ES-I3 (cell line): Measurements from ENCODE around the gene NFIC.

ENCODE experiments used
- H3K36me3 ChIP-seq: 2 replicates; pipeline ENCODE4 v1.6.1; 2013; ENCODE audit warnings: mild to moderate bottlenecking, low read length, control low read depth, moderate library complexity; ENCODE audit not compliant: insufficient read depth
- H3K4me1 ChIP-seq: 2 replicates; pipeline ENCODE4 v1.6.1; 2013; ENCODE audit warnings: mild to moderate bottlenecking, control low read depth, low read length; ENCODE audit not compliant: insufficient read depth
- H3K9ac ChIP-seq: 2 replicates; pipeline ENCODE4 v1.6.1; 2013; ENCODE audit warnings: low read depth, mild to moderate bottlenecking, low read length, moderate library complexity
- H3K9me3 ChIP-seq: 2 replicates; pipeline ENCODE4 v1.6.1; 2013; ENCODE audit warnings: mild to moderate bottlenecking, low read length, moderate library complexity; ENCODE audit not compliant: control insufficient read depth, insufficient read depth

The NFIC gene

GRCh38 chr19:3359919-3360420, 6.4 kb upstream of the NFIC start:
- Histone ChIP-seq H3K9me3 (no peaks in the 10 kb centered on the region; the same call in 1 of the 2 replicates), H3K9ac (peak overlapping the region; percentile 42; the same call in 1 of the 2 replicates), H3K36me3 (no peaks in the 10 kb centered on the region), H3K4me1 (peaks cover 3% of the 10 kb centered on the region; the same call in 1 of the 2 replicates)

DNA sequence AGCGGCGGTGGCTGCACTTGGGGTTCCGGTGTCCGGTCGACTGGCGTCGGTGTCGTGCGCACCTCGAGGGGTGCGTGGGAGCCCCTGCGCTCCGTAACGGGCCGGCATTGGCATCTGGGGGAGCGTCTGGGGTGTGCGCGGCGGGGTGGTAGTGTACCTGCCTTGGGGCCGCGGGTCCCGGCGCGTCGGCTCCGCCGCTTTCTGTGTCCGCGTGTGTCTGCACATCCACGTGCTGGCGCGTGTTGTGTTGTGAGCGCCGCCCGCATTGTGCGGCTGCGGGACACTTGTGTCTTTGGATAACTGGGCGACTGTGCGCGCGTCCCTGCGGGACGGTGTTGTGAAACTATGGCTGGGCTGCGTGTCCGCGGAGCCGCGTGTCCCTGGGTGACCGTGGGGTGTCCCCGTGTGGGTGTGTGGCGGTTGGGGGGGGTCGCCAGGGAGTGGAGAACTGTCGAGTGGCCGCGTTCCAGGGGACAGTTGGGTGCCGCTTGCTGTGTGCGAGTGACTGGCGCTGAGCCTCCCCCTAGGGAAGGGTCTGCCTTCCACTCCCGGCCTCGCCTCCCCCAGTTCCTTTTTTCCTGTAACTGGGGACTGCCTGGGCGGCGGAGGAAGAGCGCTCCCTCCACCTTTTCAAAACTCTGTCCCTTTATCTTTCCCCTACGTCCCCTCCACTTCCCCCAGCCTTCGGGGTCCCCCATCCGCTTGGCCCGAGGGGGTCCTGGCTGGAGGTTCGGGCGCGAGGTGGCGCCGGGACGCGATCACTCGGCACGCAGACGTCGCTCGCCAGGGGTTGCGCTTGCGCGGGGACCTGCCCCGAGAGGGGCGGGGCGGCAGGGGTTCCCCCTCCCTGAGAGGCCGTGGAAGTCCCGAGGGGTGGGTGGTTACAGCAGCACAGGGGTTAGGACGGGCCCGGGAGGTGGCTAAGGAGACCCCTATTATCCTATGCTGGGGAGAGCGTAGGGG, 5.7 kb upstream of the NFIC start:
- Histone ChIP-seq H3K4me1 (peaks cover 3% of the 10 kb centered on the region; the same call in 1 of the 2 replicates), H3K9ac (peak overlapping the region; percentile 42; the same call in 1 of the 2 replicates), H3K36me3 (no peaks in the 10 kb centered on the region), H3K9me3 (no peaks in the 10 kb centered on the region; the same call in 1 of the 2 replicates)

DNA sequence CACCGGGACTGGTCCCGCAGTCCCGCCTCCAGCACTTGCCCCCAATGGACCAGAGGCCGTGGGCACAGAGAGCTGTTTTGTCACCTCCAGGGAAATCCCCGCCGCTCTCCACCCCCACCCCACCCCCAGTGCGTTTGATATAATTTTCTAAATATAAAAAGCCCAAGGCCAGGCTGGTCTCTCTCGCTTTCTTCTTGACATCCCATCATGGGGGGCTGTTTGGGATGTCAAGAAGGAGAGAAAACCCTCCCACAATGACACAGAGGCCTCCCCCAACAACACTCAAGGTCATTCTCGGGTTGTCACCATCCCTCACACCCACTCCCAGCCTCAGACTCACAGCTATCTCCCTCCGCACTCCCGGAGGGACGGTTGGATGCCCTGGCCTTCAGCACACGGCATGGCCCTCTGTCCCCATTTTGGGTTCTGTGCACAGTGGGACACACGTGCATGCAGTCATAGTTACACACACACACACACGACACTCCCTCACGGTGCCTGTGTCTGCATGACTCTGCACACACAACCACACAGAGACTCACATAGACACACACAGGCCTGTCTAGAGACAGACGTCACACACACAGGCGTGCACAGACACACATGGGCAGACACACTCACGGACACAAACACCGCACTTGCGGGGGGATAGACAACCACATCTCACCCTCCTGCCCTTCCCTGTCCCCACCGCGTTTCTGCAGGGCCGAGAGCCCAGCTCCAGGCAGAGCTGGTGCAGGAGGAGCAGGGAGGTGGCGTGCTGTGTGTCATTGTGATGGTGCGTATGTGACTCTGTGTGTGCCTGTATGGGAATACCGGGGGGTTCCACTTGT, 4.8 kb upstream of the NFIC start:
- Histone ChIP-seq H3K9me3 (no peaks in the 10 kb centered on the region; the same call in 1 of the 2 replicates), H3K9ac (peak overlapping the region; percentile 20; the same call in 1 of the 2 replicates), H3K36me3 (no peaks in the 10 kb centered on the region), H3K4me1 (peaks cover 3% of the 10 kb centered on the region; the same call in 1 of the 2 replicates)

GRCh38 chr19:3362217-3362906, 4.0 kb upstream of the NFIC start:
- Histone ChIP-seq H3K9ac (no peak overlapping the region), H3K9me3 (no peaks in the 10 kb centered on the region; the same call in 1 of the 2 replicates), H3K36me3 (no peaks in the 10 kb centered on the region), H3K4me1 (peaks cover 3% of the 10 kb centered on the region; the same call in 1 of the 2 replicates)

DNA sequence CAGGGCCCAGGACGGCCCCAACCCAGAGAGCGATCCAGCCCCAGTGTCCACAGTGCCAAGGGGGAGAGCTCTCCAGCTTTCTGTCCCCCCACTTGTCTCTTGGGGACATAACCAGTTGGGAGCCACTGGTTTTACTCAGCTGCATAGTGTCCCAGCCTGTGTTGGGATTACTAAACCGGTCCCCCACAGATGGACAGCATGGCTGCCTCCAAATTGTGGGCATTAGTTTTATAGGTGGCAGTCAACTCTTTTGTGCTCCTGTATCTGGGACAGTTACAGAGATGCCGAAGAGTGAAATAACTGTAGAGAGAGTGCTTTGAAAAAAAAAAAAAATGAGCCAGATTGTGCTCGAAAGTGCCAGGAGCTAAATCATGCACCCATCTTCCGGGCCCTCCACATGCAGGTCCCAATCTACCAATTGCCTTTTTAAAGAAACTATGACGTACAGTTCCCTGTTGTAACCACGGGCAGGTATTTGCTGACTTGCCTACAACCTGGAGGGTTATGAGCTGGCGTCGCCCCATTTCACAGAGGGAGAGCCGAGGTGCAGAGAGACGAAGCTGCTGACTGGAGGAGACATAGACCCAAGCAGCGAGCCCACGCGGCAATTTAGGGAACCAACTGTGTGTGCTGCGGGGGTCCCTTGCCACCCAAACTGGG, 2.4 kb upstream of the NFIC start:
- Histone ChIP-seq H3K9me3 (no peaks in the 10 kb centered on the region; the same call in 1 of the 2 replicates), H3K36me3 (no peaks in the 10 kb centered on the region), H3K4me1 (peaks cover 3% of the 10 kb centered on the region; the same call in 1 of the 2 replicates), H3K9ac (no peak overlapping the region)

DNA sequence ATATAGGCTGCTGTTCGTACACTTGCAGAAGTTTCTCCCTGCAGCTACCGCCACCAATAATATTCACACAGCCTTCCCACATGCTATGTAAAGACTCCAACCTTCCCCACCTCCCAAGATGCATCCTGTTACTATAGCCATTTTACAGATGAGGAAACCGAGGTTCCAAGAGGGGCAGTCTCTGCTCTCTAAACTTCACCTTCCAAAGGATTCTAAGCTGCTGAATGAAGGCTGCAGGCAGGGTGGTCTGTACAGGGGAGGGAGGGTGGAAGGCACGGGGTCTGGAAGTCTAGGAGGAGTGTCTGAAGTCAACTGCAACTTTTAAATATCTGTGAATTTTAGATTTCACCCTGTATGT, 1.9 kb upstream of the NFIC start:
- Histone ChIP-seq H3K9me3 (no peaks in the 10 kb centered on the region; the same call in 1 of the 2 replicates), H3K9ac (no peak overlapping the region), H3K4me1 (peaks cover 3% of the 10 kb centered on the region; the same call in 1 of the 2 replicates), H3K36me3 (no peaks in the 10 kb centered on the region)

GRCh38 chr19:3365093-3365835, 1.1 kb upstream of the NFIC start:
- Histone ChIP-seq H3K9me3 (no peaks in the 10 kb centered on the region; the same call in 1 of the 2 replicates), H3K9ac (peak overlapping the region; percentile 56; the same call in 1 of the 2 replicates), H3K4me1 (peaks cover 3% of the 10 kb centered on the region; the same call in 1 of the 2 replicates), H3K36me3 (no peaks in the 10 kb centered on the region)

GRCh38 chr19:3366753-3367627, 607 bp downstream of the NFIC start:
- Histone ChIP-seq H3K9ac (peak overlapping the region; percentile 50; the same call in 1 of the 2 replicates), H3K4me1 (no peaks in the 10 kb centered on the region; the same call in 1 of the 2 replicates), H3K9me3 (no peaks in the 10 kb centered on the region; the same call in 1 of the 2 replicates), H3K36me3 (no peaks in the 10 kb centered on the region)

GRCh38 chr19:3367628-3368440, 1.5 kb downstream of the NFIC start:
- Histone ChIP-seq H3K9me3 (no peaks in the 10 kb centered on the region; the same call in 1 of the 2 replicates), H3K4me1 (no peaks in the 10 kb centered on the region; the same call in 1 of the 2 replicates), H3K36me3 (no peaks in the 10 kb centered on the region), H3K9ac (peak overlapping the region; percentile 37; the same call in 1 of the 2 replicates)

DNA sequence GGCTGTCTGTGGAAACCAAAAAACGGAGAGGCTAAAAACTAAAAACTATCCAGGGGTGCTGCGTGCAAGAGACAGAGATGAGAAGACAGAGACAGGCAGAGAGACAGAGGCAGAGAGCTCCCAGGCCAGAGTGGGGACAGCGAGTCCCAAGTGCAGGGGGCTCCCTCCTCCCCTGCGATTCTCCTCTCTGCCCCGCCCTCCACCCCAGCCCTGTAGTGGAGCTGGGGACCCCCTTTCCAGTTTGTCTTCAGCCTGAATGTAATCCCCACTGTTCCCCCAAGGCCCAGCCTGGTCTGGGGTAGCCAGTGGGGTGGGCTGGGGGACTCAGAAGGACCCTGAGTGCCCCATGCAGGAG, 2.0 kb downstream of the NFIC start:
- no peaks in the 10 kb centered on the region; the same call in 1 of the 2 replicates for H3K9me3 ChIP-seq
- no peaks in the 10 kb centered on the region for H3K36me3 ChIP-seq
- H3K9ac ChIP-seq: no peak overlapping the region
- no peaks in the 10 kb centered on the region; the same call in 1 of the 2 replicates for H3K4me1 ChIP-seq

GRCh38 chr19:3368848-3369336, 2.5 kb downstream of the NFIC start:
- no peaks in the 10 kb centered on the region; the same call in 1 of the 2 replicates for H3K4me1 ChIP-seq

More at GRCh38 chr19:3368848-3369336, 2.5 kb downstream of the NFIC start:
- H3K36me3 ChIP-seq: no peaks in the 10 kb centered on the region
- H3K9ac ChIP-seq: peak overlapping the region; percentile 48; the same call in 1 of the 2 replicates
- H3K9me3 ChIP-seq: no peaks in the 10 kb centered on the region; the same call in 1 of the 2 replicates
